ENCODE data around the gene BRS3.

DNA sequence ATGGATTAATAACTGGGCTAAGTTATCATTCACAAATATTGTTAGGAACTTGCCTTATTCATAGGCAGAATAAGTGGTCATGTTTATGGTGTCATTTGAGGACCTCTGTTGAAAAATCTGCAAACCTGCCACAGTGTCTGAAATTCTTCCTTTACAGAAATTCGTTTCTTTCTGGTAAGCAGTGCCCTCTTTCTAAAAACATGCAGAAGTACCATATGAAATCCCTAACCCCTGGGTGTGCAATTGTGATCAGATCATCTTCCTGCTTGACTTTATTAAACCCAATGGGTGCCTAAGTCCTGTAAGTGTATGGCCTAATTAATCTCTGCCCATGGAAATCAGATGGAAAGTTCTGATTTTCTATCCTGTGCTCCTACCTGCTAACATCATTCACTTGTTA is 5.3 kb downstream of the BRS3 start:
- TF ChIP-seq POLR2AphosphoS5 (IDR thresholded peaks at IDR 0.05; ENCODE audit: low read depth, low read length) = no peak
- TF ChIP-seq SIN3A (IDR thresholded peaks at IDR 0.05; ENCODE audit: borderline replicate concordance, insufficient read depth, low read length) = no peak
- TF ChIP-seq, protein P1, sequence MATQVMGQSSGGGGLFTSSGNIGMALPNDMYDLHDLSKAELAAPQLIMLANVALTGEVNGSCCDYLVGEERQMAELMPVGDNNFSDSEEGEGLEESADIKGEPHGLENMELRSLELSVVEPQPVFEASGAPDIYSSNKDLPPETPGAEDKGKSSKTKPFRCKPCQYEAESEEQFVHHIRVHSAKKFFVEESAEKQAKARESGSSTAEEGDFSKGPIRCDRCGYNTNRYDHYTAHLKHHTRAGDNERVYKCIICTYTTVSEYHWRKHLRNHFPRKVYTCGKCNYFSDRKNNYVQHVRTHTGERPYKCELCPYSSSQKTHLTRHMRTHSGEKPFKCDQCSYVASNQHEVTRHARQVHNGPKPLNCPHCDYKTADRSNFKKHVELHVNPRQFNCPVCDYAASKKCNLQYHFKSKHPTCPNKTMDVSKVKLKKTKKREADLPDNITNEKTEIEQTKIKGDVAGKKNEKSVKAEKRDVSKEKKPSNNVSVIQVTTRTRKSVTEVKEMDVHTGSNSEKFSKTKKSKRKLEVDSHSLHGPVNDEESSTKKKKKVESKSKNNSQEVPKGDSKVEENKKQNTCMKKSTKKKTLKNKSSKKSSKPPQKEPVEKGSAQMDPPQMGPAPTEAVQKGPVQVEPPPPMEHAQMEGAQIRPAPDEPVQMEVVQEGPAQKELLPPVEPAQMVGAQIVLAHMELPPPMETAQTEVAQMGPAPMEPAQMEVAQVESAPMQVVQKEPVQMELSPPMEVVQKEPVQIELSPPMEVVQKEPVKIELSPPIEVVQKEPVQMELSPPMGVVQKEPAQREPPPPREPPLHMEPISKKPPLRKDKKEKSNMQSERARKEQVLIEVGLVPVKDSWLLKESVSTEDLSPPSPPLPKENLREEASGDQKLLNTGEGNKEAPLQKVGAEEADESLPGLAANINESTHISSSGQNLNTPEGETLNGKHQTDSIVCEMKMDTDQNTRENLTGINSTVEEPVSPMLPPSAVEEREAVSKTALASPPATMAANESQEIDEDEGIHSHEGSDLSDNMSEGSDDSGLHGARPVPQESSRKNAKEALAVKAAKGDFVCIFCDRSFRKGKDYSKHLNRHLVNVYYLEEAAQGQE (IDR thresholded peaks at IDR 0.05; ENCODE audit: insufficient read depth in 1 of 2, low read depth in 2 of 2, low read length in 2 of 2) = no peak
- no peak for TF ChIP-seq TAF1 (IDR thresholded peaks at IDR 0.05; ENCODE audit: borderline replicate concordance, insufficient read depth, low read length)

All from PFSK-1 (cell line).